ENCODE data around the gene KIAA0319L.

GRCh38 chr1:35539073-35539823, 18.0 kb downstream of the KIAA0319L start:
- TF ChIP-seq, protein P1, sequence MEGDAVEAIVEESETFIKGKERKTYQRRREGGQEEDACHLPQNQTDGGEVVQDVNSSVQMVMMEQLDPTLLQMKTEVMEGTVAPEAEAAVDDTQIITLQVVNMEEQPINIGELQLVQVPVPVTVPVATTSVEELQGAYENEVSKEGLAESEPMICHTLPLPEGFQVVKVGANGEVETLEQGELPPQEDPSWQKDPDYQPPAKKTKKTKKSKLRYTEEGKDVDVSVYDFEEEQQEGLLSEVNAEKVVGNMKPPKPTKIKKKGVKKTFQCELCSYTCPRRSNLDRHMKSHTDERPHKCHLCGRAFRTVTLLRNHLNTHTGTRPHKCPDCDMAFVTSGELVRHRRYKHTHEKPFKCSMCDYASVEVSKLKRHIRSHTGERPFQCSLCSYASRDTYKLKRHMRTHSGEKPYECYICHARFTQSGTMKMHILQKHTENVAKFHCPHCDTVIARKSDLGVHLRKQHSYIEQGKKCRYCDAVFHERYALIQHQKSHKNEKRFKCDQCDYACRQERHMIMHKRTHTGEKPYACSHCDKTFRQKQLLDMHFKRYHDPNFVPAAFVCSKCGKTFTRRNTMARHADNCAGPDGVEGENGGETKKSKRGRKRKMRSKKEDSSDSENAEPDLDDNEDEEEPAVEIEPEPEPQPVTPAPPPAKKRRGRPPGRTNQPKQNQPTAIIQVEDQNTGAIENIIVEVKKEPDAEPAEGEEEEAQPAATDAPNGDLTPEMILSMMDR (IDR thresholded peaks at IDR 0.05) = no peak
- TF ChIP-seq EP300 (IDR thresholded peaks at IDR 0.05) = no peak
- no peak for TF ChIP-seq POLR2AphosphoS5 (IDR thresholded peaks at IDR 0.05)

Data from esophagus muscularis mucosa (tissue), 4 donors.